Raji (cell line): Measurements from ENCODE around the gene RASA3.

ENCODE experiments used
- POLR2A ChIP-seq: IDR thresholded peaks from 2 replicates; pipeline ENCODE4 v1.6.1; 2011; ENCODE audit warnings: low read depth, low read length, control low read depth; ENCODE audit not compliant: insufficient read depth

The RASA3 gene, protein sequence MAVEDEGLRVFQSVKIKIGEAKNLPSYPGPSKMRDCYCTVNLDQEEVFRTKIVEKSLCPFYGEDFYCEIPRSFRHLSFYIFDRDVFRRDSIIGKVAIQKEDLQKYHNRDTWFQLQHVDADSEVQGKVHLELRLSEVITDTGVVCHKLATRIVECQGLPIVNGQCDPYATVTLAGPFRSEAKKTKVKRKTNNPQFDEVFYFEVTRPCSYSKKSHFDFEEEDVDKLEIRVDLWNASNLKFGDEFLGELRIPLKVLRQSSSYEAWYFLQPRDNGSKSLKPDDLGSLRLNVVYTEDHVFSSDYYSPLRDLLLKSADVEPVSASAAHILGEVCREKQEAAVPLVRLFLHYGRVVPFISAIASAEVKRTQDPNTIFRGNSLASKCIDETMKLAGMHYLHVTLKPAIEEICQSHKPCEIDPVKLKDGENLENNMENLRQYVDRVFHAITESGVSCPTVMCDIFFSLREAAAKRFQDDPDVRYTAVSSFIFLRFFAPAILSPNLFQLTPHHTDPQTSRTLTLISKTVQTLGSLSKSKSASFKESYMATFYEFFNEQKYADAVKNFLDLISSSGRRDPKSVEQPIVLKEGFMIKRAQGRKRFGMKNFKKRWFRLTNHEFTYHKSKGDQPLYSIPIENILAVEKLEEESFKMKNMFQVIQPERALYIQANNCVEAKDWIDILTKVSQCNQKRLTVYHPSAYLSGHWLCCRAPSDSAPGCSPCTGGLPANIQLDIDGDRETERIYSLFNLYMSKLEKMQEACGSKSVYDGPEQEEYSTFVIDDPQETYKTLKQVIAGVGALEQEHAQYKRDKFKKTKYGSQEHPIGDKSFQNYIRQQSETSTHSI

GRCh38 chr13:114132419-114133121 is at the start of gene RASA3:
TSS of gene RASA3 (minus strand) at chr13:114132623. CDS start at chr13:114132489, 134 bp downstream.
- no peak for TF ChIP-seq POLR2A

GRCh38 chr13:114179087-114179658 is 46.8 kb upstream of the RASA3 start, which contains the start of gene CFAP97D2:
TSS of gene CFAP97D2 (plus strand) at chr13:114179257. CDS start at chr13:114179331, 74 bp downstream.
- no peak for TF ChIP-seq POLR2A

DNA sequence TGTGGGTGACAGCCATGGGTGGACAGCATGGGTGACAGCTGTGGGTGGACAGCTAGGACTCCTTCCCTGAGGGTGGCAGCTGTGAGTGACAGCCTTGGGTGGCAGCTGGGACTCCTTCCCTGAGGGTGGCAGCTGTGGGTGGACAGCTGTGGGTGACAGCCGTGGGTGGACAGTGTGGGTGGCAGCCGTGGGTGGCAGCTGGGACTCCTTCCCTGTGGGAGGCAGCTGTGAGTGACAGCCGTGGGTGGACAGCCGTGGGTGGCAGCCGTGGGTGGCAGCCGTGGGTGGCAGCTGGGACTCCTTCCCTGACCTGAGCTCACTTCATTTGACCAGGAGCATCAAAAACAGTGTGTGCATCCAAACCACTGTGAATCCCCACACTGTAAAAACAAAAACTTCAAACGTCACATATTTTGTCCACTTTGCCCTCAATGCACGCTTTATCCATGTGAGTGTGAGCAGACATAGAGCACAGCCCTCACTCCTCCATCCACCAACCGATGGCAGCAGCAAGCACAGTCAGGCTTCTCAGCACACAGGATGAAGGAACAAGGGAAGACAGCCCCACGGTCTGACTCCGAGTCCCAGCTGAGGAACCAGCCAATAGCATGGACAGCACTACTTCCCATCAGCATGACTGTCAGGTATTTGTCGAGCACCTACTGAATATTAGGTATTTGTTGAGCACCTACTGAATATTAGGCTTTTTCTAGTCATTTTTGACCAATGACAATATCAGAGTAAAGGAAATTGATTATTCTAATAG is 45.0 kb upstream of the RASA3 start:
- TF ChIP-seq POLR2A: no peak

DNA sequence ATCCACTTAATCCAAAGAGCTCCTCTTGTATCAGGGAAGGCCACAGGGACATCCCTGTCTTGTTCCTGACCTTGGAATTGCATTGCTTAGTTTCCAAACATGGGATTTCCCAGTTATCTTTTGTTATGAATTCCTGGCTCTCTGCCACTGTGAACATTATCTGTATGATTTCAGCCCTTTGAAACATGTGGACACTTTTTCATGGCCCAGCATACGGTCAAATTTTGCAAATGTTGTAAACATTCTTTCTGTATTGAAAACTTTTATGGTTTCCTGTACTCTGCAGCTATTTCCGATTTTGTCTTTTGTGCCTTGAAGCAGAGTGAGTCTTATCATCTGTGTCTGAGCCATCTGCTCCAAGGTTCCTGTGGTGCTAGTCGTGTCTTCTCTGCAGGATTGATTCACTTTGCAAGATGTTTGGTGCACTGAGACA is 42.1 kb upstream of the RASA3 start:
- TF ChIP-seq POLR2A: no peak

- TF ChIP-seq POLR2A: no peak
These were observed 41.3 kb upstream of the RASA3 start for GRCh38 chr13:114173745-114174144.

DNA sequence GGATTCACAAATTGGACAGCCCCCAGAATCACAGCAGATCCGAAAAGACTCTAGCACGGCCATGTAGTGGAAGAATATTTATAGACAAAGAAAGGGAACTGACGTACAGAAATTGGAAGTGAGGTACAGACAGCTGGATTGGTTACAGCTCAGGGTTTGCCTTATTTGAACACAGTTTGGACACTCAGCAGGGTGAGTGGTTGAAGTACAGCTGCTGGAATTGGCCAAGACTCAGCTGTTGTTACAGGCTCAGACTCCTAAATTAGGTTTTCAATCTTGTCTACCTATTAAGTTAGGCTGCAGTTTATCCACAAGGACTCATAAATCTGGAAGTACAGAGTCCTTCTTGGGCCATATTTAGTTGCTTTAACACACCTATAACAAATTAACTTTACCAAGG is 40.8 kb upstream of the RASA3 start:
- no peak for TF ChIP-seq POLR2A

GRCh38 chr13:114167885-114168284 is 35.5 kb upstream of the RASA3 start:
- TF ChIP-seq POLR2A: no peak

GRCh38 chr13:114167426-114167825 is 35.0 kb upstream of the RASA3 start:
- no peak for TF ChIP-seq POLR2A

DNA sequence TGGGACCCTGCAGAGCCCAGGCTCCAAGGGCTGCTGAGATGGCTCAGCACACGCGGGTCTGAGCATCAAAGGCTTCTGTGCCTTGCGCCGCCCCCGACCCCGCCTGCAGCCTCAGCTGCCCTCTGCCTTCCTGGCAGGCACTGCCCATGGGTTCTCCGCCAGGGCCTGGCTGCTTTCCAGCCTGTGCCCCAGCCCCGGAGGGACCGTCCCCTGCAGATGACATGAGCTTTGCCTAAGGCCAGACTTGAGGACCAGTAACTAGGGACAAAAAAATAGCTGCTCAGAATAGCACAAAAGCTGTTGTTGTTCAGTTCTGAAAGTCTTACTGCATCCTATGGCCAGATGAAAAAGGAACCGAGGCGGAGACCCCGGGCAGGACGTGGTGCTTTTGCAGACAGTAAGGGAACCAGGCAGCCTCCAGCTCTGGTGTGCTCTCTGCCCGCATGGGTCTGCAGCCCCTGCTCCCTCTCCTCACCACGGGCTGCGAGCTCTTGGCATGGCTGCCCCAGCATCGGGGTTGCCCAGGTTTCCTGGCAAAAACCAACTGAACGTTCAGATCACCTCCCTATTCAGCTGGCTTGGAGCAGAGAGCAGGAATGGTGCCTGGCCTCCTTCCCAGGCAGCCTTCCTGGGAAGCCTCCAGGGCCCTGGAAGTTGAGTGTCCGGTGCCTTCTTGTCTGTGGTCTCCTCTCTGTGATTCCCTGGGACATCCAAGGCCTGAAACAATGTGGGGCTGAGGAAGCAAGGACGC is 34.1 kb upstream of the RASA3 start:
- TF ChIP-seq POLR2A: no peak

DNA sequence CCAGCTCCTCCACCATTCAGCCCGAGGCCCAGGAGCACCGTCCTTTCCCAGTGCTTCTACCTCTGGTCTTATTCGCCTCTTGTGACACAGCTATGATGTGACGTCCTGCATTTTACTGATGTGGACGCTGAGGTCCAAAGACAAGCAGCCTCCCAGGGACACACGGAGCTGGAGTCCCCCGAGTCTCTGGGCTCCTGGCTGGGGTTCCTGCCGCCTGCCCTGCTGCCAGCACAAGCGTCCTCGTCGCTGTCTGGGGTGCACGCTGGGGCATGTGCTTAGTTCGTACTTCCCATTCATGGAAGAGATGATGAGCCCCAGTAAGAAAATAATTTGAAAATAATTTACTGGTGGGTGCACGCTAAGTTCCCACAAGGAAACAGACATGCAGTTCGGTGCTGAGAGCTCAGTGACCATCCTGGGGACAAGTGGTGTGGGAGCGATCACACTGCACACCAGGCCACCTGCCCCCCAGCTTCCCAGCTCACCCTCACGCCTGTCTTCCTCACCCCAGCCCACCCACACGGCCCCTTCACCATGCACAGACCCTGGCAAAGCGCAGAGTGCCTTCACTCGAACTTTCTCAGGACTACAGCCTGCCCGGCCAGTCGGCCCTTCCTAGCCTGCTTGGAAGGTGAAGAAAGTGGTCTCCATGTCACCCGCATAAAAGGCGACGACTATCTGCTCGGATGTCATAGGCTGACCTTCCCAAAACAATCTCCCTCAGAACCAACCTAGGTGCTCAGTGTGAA is 32.4 kb upstream of the RASA3 start:
- no peak for TF ChIP-seq POLR2A

GRCh38 chr13:114164053-114164452 is 31.6 kb upstream of the RASA3 start:
- TF ChIP-seq POLR2A: no peak

GRCh38 chr13:114162533-114162922 is 30.1 kb upstream of the RASA3 start:
- TF ChIP-seq POLR2A: no peak
